ENCODE results near the gene IQGAP2.
"Not testable (repeated sequence)": the region's sequence is repeated elsewhere in the genome, so short reads cannot be mapped to it uniquely, and the experiment has no call there.

Gene IQGAP2

GRCh38 chr5:76500633-76501393 is 97.7 kb downstream of the IQGAP2 start:
- DNase-seq (ENCODE audit: low read depth in 2 of 2) = no peak

- DNase-seq (ENCODE audit: low read depth in 2 of 2) = no peak
These were observed 100.8 kb downstream of the IQGAP2 start for GRCh38 chr5:76503929-76504328.

- no peak for DNase-seq (ENCODE audit: low read depth in 2 of 2)
These were observed 101.9 kb downstream of the IQGAP2 start for GRCh38 chr5:76504901-76505564.

- no peak for DNase-seq (ENCODE audit: low read depth in 2 of 2)
These were observed 110.4 kb downstream of the IQGAP2 start for GRCh38 chr5:76513476-76513875.

- no peak for DNase-seq (ENCODE audit: low read depth in 2 of 2)
These were observed 111.2 kb downstream of the IQGAP2 start for GRCh38 chr5:76514292-76514691.

GRCh38 chr5:76514713-76515112 is 111.6 kb downstream of the IQGAP2 start:
- no peak for DNase-seq (ENCODE audit: low read depth in 2 of 2)

GRCh38 chr5:76517334-76517733 is 114.2 kb downstream of the IQGAP2 start:
- DNase-seq (ENCODE audit: low read depth in 2 of 2) = no peak

- not testable (repeated sequence) for DNase-seq (ENCODE audit: low read depth in 2 of 2)
These were observed 115.2 kb downstream of the IQGAP2 start for GRCh38 chr5:76518246-76518645.

GRCh38 chr5:76521240-76521758 is 118.2 kb downstream of the IQGAP2 start:
- DNase-seq (ENCODE audit: low read depth in 2 of 2) = no peak

GRCh38 chr5:76522103-76522935 is 119.2 kb downstream of the IQGAP2 start:
- no peak for DNase-seq (ENCODE audit: low read depth in 2 of 2)

GRCh38 chr5:76524101-76524835 is 121.2 kb downstream of the IQGAP2 start:
- no peak for DNase-seq (ENCODE audit: low read depth in 2 of 2)

GRCh38 chr5:76524868-76525267 is 121.8 kb downstream of the IQGAP2 start:
- no peak for DNase-seq (ENCODE audit: low read depth in 2 of 2)

- no peak for DNase-seq (ENCODE audit: low read depth in 2 of 2)
These were observed 122.9 kb downstream of the IQGAP2 start for GRCh38 chr5:76525956-76526355.

GRCh38 chr5:76526950-76527583 is 124.0 kb downstream of the IQGAP2 start:
- DNase-seq (ENCODE audit: low read depth in 2 of 2) = no peak

GRCh38 chr5:76527685-76528161 is 124.6 kb downstream of the IQGAP2 start:
- no peak for DNase-seq (ENCODE audit: low read depth in 2 of 2)

GRCh38 chr5:76528547-76529331 is 125.7 kb downstream of the IQGAP2 start:
- DNase-seq (ENCODE audit: low read depth in 2 of 2) = no peak

- no peak for DNase-seq (ENCODE audit: low read depth in 2 of 2)
These were observed 126.6 kb downstream of the IQGAP2 start for GRCh38 chr5:76529464-76530344.

- DNase-seq (ENCODE audit: low read depth in 2 of 2) = no peak
These were observed 129.0 kb downstream of the IQGAP2 start for GRCh38 chr5:76532052-76532451.

- DNase-seq (ENCODE audit: low read depth in 2 of 2) = no peak
These were observed 129.9 kb downstream of the IQGAP2 start for GRCh38 chr5:76532973-76533372.

Data from stimulated activated CD8-positive, alpha-beta memory T cell treated with anti-CD3 and anti-CD28 coated beads, Interleukin-7, amount 100 ng/mL, for 4 hours (primary cell).